Measurements from ENCODE around the gene DHRS7B.
A peak's percentile ranks its signal among the peaks of the same experiment; 100 is the strongest.

DHRS7B gene

DNA sequence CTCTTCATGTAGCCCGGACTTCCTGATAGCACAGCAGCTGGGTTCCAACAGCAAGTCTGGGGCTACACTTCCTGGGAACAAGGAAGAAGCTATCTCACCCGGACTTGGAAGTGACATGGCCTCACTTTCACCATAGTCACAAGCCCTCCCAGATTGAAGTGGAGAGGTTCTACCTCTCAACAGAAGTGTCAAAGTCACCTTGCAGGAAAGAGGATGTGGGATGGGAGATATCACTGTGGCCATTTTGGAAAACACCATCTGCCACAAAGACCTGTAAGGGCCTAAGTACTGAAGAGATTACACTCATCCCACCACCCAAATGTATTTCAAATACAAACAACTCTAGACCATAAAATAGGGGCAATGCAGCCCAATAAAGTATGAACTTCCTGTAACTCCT lies 29.9 kb upstream of the DHRS7B start:
- TF ChIP-seq FOXK2 (IDR thresholded peaks at IDR 0.05): no peak
- TF ChIP-seq LEF1 (IDR thresholded peaks at IDR 0.05; ENCODE audit: borderline replicate concordance): no peak
- TF ChIP-seq FOXM1 (IDR thresholded peaks at IDR 0.05; ENCODE audit: borderline replicate concordance): no peak
- TF ChIP-seq BHLHE40 (IDR thresholded peaks at IDR 0.05; ENCODE audit: borderline replicate concordance): no peak
- TF ChIP-seq ELF4 (IDR thresholded peaks at IDR 0.05): no peak
- TF ChIP-seq FOXA1 (IDR thresholded peaks at IDR 0.05): no peak
- TF ChIP-seq, protein P1, sequence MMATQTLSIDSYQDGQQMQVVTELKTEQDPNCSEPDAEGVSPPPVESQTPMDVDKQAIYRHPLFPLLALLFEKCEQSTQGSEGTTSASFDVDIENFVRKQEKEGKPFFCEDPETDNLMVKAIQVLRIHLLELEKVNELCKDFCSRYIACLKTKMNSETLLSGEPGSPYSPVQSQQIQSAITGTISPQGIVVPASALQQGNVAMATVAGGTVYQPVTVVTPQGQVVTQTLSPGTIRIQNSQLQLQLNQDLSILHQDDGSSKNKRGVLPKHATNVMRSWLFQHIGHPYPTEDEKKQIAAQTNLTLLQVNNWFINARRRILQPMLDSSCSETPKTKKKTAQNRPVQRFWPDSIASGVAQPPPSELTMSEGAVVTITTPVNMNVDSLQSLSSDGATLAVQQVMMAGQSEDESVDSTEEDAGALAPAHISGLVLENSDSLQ (IDR thresholded peaks at IDR 0.05): no peak
- TF ChIP-seq SUZ12 (IDR thresholded peaks at IDR 0.05): no peak
- no peak for TF ChIP-seq ARNT (IDR thresholded peaks at IDR 0.05)
- TF ChIP-seq CTBP1 (IDR thresholded peaks at IDR 0.05; ENCODE audit: borderline replicate concordance): no peak
- TF ChIP-seq HDGF (IDR thresholded peaks at IDR 0.05; ENCODE audit: borderline replicate concordance): no peak
- no peak for TF ChIP-seq L3MBTL2 (conservative IDR thresholded peaks at IDR 0.05)
- TF ChIP-seq ZNF384 (IDR thresholded peaks at IDR 0.05): no peak
- TF ChIP-seq SP1 (IDR thresholded peaks at IDR 0.05): no peak
- no peak for TF ChIP-seq NFRKB (IDR thresholded peaks at IDR 0.05)
- TF ChIP-seq TARDBP (IDR thresholded peaks at IDR 0.05): no peak
- CTCF ChIA-PET: no interaction called here
- POLR2A ChIA-PET: no interaction called here
- DNase-seq (ENCODE audit: extremely low spot score): no peak

DNA sequence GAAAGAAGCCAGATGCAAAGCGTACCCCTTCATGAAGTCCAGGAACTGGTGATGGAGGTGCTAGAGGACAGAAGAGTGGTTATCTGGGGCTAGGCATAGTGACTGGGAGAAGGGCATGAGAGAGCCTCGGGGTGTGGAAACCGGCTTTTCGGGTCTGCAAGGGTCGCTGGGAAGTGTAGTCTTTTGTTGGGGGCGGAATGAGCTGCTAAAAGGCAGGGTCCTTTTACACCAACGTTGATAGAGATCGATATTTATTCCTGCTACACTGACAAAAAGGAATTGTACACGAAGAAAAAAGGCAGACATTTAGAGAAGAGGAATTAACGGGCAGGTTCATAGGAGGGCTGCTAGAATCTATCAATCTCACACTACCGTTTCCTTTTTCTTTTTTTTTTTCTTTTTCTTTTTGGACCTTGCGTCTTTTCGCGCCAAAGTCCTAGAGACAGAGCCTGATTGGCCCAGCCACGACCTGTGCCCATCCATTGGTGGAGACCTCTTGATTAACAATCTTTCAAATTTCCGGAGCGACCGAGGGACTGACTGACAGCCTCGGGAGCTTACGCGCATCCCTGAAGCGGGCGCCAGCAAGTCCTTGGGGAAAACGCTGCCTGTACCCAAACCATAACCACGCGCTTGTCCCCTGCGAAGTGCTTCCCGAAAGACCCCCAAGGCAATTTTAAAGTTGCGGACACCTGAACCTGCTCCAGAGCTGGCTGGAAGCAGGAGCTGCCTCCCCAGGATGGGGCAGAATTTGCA lies 27.7 kb upstream of the DHRS7B start:
- CTCF ChIA-PET: interaction anchor here (1.0 to 1.5 kb wide), 8 partner anchors 10 to 144 kb away, joined by 3 to 13 read pairs (median 4); partner anchors contain the start of gene USP22
- POLR2A ChIA-PET: interaction anchor here (0.6 to 2.3 kb wide), 22 partner anchors 9 to 414 kb away, joined by 3 to 59 read pairs (median 4); partner anchors contain the start of genes DHRS7B and USP22

DNA sequence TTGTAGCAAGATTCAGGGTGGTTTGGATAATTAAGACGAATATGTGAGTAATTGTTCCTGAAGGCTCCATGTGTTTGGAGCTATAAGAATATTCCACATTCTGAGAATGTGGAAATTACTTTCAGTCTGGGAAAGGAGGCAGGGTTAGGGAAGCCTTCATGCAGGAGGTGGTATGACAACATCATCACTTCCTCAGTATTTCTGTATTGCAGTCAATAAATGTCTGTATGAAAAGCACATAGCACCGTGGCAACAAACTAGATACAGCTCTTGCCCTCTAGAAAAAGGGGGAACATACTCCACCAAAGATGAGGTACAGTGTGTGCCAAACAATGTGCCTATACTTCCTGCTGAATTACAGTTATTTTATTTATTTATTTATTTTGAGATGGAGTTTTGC lies 26.1 kb upstream of the DHRS7B start:
- CTCF ChIA-PET: no interaction called here
- POLR2A ChIA-PET: interaction anchor here (1.0 to 2.1 kb wide), 2 partner anchors 57 to 59 kb away, joined by 3 to 11 read pairs; partner anchors contain the start of gene USP22
- DNase-seq (ENCODE audit: extremely low spot score): no peak
- TF ChIP-seq NFRKB (IDR thresholded peaks at IDR 0.05) (no peak), BHLHE40 (IDR thresholded peaks at IDR 0.05; ENCODE audit: borderline replicate concordance) (no peak), ZNF384 (IDR thresholded peaks at IDR 0.05) (no peak), TARDBP (IDR thresholded peaks at IDR 0.05) (no peak), LEF1 (IDR thresholded peaks at IDR 0.05; ENCODE audit: borderline replicate concordance) (no peak), SUZ12 (IDR thresholded peaks at IDR 0.05) (no peak), L3MBTL2 (conservative IDR thresholded peaks at IDR 0.05) (no peak), ELF4 (IDR thresholded peaks at IDR 0.05) (no peak), CTBP1 (IDR thresholded peaks at IDR 0.05; ENCODE audit: borderline replicate concordance) (no peak), SP1 (IDR thresholded peaks at IDR 0.05) (no peak), FOXM1 (IDR thresholded peaks at IDR 0.05; ENCODE audit: borderline replicate concordance) (no peak), HDGF (IDR thresholded peaks at IDR 0.05; ENCODE audit: borderline replicate concordance) (no peak), FOXK2 (IDR thresholded peaks at IDR 0.05) (no peak), FOXA1 (IDR thresholded peaks at IDR 0.05) (no peak), ARNT (IDR thresholded peaks at IDR 0.05) (no peak)
- TF ChIP-seq, protein P1 (IDR thresholded peaks at IDR 0.05): no peak

More for the DNA sequence above, 27.7 kb upstream of the DHRS7B start:
- no peak for TF ChIP-seq HDGF (IDR thresholded peaks at IDR 0.05; ENCODE audit: borderline replicate concordance)
- TF ChIP-seq, protein P1 (IDR thresholded peaks at IDR 0.05): peak; percentile 97
- no peak for TF ChIP-seq TARDBP (IDR thresholded peaks at IDR 0.05)
- no peak; the same call in none of the 2 replicates for TF ChIP-seq ELF4 (IDR thresholded peaks at IDR 0.05)
- TF ChIP-seq SP1 (IDR thresholded peaks at IDR 0.05): no peak
- no peak for TF ChIP-seq FOXK2 (IDR thresholded peaks at IDR 0.05)
- no peak for TF ChIP-seq NFRKB (IDR thresholded peaks at IDR 0.05)
- peak; percentile 56; the same call in 1 of the 2 replicates for TF ChIP-seq FOXM1 (IDR thresholded peaks at IDR 0.05; ENCODE audit: borderline replicate concordance)
- peak; percentile 78 for TF ChIP-seq L3MBTL2 (conservative IDR thresholded peaks at IDR 0.05)
- peak; percentile 81 for TF ChIP-seq ZNF384 (IDR thresholded peaks at IDR 0.05)
- DNase-seq (ENCODE audit: extremely low spot score): peak; percentile 86

DNA sequence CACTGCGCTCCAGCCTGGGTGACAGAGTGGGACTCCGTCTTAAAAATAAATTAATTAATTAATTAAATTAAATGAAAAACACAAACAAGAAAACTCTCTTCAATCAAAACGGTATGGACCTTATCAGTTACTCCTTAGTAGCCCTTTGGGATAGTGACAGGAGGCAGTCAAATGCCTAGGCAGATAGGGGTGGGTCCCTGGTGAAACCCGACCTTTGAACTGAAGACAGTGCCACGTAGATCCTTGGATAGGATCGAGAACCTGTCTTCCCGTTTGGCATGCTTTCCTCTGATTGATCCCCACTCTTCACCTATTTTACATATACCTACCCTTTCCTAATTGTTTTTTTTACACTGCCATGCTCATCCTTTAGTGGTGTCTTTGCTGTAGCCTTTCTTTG lies 22.2 kb upstream of the DHRS7B start:
- no peak for DNase-seq (ENCODE audit: extremely low spot score)
- TF ChIP-seq TARDBP (IDR thresholded peaks at IDR 0.05): no peak
- TF ChIP-seq LEF1 (IDR thresholded peaks at IDR 0.05; ENCODE audit: borderline replicate concordance): no peak
- no peak for TF ChIP-seq FOXA1 (IDR thresholded peaks at IDR 0.05)
- no peak for TF ChIP-seq L3MBTL2 (conservative IDR thresholded peaks at IDR 0.05)
- TF ChIP-seq SP1 (IDR thresholded peaks at IDR 0.05): no peak
- no peak for TF ChIP-seq CTBP1 (IDR thresholded peaks at IDR 0.05; ENCODE audit: borderline replicate concordance)
- no peak for TF ChIP-seq ARNT (IDR thresholded peaks at IDR 0.05)
- TF ChIP-seq ZNF384 (IDR thresholded peaks at IDR 0.05): no peak
- TF ChIP-seq SUZ12 (IDR thresholded peaks at IDR 0.05): no peak
- no peak for TF ChIP-seq FOXM1 (IDR thresholded peaks at IDR 0.05; ENCODE audit: borderline replicate concordance)
- no peak for TF ChIP-seq ELF4 (IDR thresholded peaks at IDR 0.05)
- no peak for TF ChIP-seq FOXK2 (IDR thresholded peaks at IDR 0.05)
- TF ChIP-seq, protein P1 (IDR thresholded peaks at IDR 0.05): no peak
- no peak for TF ChIP-seq BHLHE40 (IDR thresholded peaks at IDR 0.05; ENCODE audit: borderline replicate concordance)
- no peak for TF ChIP-seq NFRKB (IDR thresholded peaks at IDR 0.05)
- TF ChIP-seq HDGF (IDR thresholded peaks at IDR 0.05; ENCODE audit: borderline replicate concordance): no peak
- POLR2A ChIA-PET: interaction anchor here (1.1 kb wide), 1 partner anchor 12 kb away, joined by 3 read pairs; no protein-coding TSS in a partner anchor
- CTCF ChIA-PET: interaction anchor here (1.2 kb wide), 1 partner anchor 15 kb away, joined by 3 read pairs; no protein-coding TSS in a partner anchor

All from HEK293T (cell line).